ENCODE measurements around the gene MAGI2. TPM values are rescaled to one million over a fixed set of nuclear protein-coding genes. Genes with fewer than 3 reads are reported as not detected.

The MAGI2 gene
- total RNA-seq, 2 experiments from 2014 or later = 0.05 to 0.12 TPM

DNA sequence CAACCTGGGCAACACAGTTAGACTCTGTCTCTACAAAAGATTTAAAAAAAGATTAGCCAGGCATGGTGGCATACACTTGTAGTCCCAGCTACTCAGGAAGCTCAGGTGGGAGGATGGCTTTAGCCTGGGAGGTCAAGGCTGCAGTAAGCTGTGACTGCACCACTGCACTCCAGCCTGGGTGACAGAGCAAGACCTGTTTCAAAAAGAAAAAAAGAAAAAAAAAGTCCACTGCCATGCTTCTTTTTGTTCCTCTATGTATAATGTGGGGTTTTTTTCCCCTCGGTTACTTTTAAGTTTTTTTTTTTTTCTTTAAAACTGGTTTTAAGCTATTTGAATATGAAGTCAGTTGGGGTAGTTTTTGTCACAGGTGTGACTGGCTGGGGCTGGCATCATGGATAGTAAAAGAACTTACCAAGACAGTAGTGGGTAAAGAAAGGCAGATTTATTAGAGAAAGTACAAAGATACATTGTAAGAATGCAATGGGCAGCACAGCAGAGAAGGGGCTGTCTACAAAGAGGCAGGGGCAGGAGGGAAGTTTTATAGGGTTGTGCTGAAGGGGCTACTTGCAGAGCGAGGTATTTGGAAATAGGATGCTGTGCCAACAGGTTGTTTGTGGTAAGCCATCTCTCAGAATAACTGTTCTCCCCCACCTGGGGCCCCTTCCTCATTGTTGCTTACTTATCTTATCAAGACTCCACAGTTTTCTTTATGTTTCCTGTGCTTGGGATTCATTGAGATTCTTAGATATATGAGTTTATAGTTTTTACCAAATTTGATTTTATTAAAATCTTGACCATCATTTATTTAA is 1477.6 kb downstream of the MAGI2 start:
- intact Hi-C loops (cut with DNase I, micrococcal nuclease) = no loop called here
- ChIA-PET CTCF (no interaction called here), POLR2A (no interaction called here)
- Mint-ChIP-seq H3K27ac (no peak overlapping the region), H3K9me3 (ENCODE audit: low read depth) (no peaks in the 10 kb centered on the region), H3K4me3 (no peak overlapping the region), H3K27me3 (peaks cover 4% of the 10 kb centered on the region), H3K36me3 (ENCODE audit: low read depth) (no peaks in the 10 kb centered on the region), H3K4me1 (no peaks in the 10 kb centered on the region)
- DNase-seq (no peak), ATAC-seq (no peak)

GRCh38 chr7:77971726-77972125 is 1481.7 kb downstream of the MAGI2 start:
- H3K27me3 Mint-ChIP-seq = no peaks in the 10 kb centered on the region
- ChIA-PET CTCF (no interaction called here), POLR2A (no interaction called here)
- no peaks in the 10 kb centered on the region for H3K36me3 Mint-ChIP-seq (ENCODE audit: low read depth)
- DNase-seq = no peak
- H3K4me3 Mint-ChIP-seq = no peak overlapping the region
- intact Hi-C loops (cut with DNase I, micrococcal nuclease) = no loop called here
- H3K4me1 Mint-ChIP-seq = no peaks in the 10 kb centered on the region
- ATAC-seq = no peak
- H3K27ac Mint-ChIP-seq = no peak overlapping the region
- no peaks in the 10 kb centered on the region for H3K9me3 Mint-ChIP-seq (ENCODE audit: low read depth)

GRCh38 chr7:77967429-77967828 is 1486.0 kb downstream of the MAGI2 start:
- no peak overlapping the region for H3K4me3 Mint-ChIP-seq
- ATAC-seq (no peak), DNase-seq (no peak)
- no peaks in the 10 kb centered on the region for H3K9me3 Mint-ChIP-seq (ENCODE audit: low read depth)
- POLR2A ChIA-PET = no interaction called here
- intact Hi-C loops (cut with DNase I, micrococcal nuclease) = no loop called here
- no peaks in the 10 kb centered on the region for H3K27me3 Mint-ChIP-seq
- no peaks in the 10 kb centered on the region for H3K4me1 Mint-ChIP-seq
- CTCF ChIA-PET = no interaction called here
- no peaks in the 10 kb centered on the region for H3K36me3 Mint-ChIP-seq (ENCODE audit: low read depth)
- no peak overlapping the region for H3K27ac Mint-ChIP-seq

All from activated CD4-positive, alpha-beta T cell treated with anti-CD3 and anti-CD28 coated beads for 36 hours (primary cell).